T-helper 2 cell (primary cell): ENCODE data around the gene ZNF462.
"Not testable (repeated sequence)": the region's sequence is repeated elsewhere in the genome, so short reads cannot be mapped to it uniquely, and the experiment has no call there.

Source experiments
- DNase-seq, 5 experiments: peaks; one replicate each; pipeline versions ENCODE4 v3.0.0 to v3.0.0-alpha.2; 2012 to 2022
- total RNA-seq, 2 donors: gene quantifications; one replicate each; lab custom pipeline; 2026; lab: John Stamatoyannopoulos, UW

Gene ZNF462, protein sequence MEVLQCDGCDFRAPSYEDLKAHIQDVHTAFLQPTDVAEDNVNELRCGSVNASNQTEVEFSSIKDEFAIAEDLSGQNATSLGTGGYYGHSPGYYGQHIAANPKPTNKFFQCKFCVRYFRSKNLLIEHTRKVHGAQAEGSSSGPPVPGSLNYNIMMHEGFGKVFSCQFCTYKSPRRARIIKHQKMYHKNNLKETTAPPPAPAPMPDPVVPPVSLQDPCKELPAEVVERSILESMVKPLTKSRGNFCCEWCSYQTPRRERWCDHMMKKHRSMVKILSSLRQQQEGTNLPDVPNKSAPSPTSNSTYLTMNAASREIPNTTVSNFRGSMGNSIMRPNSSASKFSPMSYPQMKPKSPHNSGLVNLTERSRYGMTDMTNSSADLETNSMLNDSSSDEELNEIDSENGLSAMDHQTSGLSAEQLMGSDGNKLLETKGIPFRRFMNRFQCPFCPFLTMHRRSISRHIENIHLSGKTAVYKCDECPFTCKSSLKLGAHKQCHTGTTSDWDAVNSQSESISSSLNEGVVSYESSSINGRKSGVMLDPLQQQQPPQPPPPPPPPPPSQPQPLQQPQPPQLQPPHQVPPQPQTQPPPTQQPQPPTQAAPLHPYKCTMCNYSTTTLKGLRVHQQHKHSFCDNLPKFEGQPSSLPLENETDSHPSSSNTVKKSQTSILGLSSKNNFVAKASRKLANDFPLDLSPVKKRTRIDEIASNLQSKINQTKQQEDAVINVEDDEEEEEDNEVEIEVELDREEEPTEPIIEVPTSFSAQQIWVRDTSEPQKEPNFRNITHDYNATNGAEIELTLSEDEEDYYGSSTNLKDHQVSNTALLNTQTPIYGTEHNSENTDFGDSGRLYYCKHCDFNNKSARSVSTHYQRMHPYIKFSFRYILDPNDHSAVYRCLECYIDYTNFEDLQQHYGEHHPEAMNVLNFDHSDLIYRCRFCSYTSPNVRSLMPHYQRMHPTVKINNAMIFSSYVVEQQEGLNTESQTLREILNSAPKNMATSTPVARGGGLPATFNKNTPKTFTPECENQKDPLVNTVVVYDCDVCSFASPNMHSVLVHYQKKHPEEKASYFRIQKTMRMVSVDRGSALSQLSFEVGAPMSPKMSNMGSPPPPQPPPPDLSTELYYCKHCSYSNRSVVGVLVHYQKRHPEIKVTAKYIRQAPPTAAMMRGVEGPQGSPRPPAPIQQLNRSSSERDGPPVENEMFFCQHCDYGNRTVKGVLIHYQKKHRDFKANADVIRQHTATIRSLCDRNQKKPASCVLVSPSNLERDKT (N-terminal part only)
- 2.5 to 3.3 reads per million in 2 donors for total RNA-seq

GRCh38 chr9:106862821-106863720 is at the start of gene ZNF462:
ZNF462 (plus strand) TSS chr9:106863166; CDS start chr9:106923384, 60,218 bp downstream.
- no peak for DNase-seq

DNA sequence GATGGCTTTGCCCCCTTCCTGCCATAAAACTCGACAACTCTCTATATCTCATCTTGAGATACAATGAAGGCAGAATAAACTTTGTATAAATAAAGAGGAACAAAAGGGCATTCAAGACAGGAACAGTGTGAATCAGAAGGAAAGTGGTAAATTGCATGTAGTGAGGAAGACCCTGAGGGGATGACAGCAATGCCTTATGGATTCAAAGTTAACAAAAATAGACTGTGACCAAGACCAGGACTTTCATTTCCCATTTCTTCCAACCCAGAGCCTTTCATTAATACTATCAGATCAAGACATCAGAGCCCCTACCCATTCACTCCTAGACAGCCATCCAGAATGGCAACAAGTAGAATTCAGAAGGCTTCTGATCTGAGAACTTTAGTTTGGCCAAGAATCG is 46.4 kb upstream of the ZNF462 start:
- no peak for DNase-seq

DNA sequence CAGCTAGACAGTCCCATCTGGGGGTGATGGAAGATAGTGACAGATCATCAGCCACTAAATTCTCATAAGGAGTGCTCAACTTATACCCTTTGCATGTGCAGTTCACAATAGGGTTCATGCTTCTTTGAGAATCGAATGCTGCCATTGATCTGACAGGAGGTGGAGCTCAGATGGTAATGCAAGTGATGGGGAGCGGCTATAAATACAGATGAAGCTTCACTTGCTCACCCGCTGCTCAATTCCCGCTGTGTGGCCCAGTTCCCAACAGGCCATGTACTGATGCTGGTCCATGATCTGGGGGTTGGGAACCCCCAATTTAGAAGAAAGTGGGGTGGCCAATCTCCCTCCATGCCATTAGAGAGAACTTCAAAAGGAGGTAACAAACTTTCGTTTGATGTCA is 44.9 kb upstream of the ZNF462 start:
- DNase-seq = no peak

- DNase-seq = no peak
Observed at GRCh38 chr9:106820866-106821265, 42.1 kb upstream of the ZNF462 start.

- no peak for DNase-seq
Observed at GRCh38 chr9:106828070-106828469, 34.9 kb upstream of the ZNF462 start.

- no peak for DNase-seq
Observed at GRCh38 chr9:106828965-106829364, 34.0 kb upstream of the ZNF462 start.

GRCh38 chr9:106829666-106830408 is 33.1 kb upstream of the ZNF462 start:
- DNase-seq = no peak

DNA sequence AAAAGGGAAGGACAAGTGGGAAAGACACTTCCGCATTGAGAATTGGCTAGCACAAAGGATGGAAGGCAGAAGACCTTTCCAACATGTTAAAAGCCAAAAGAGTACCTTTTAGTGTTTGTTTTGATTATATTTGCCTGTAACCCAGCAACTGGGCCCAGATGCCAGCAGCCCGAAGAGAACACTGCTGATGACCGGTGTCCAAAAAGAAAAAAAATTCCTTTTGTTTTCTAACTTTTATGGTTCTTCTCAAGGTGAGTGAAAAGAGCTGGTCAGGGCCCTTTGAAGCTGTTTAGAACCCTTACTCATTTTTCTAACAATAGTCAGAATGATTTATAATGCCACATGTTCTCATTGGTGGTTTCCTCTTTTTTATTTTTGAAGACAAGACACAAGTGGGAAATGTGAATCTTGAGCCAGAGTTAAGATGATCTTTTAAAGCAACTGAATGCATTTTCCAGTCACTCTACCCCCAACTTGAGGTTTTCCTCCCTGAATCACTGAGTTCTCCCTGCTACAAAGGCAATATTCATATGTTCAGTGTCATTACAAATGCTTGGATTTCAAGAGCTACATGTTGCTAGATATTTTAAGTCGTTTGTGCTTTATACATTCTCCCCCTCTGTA is 32.3 kb upstream of the ZNF462 start:
- DNase-seq = no peak

DNA sequence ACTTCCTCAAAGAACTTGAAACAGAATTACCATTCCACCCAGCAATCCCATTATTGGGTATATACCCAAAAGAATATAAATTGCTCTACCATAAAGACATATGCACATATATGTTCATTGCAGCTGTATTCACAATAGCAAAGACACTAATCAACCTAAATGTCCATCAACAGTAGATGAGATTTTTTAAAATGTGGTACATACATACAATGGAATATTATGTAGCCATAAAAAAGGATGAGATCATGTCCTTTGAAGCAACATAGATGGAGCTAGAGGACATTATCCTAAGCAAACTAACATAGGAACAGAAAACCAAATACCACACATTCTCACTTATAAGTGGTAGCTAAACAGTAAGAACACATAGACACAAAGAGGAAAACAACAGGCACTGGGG is 28.1 kb upstream of the ZNF462 start:
- no peak for DNase-seq

GRCh38 chr9:106835840-106836239 is 27.1 kb upstream of the ZNF462 start:
- no peak for DNase-seq

DNA sequence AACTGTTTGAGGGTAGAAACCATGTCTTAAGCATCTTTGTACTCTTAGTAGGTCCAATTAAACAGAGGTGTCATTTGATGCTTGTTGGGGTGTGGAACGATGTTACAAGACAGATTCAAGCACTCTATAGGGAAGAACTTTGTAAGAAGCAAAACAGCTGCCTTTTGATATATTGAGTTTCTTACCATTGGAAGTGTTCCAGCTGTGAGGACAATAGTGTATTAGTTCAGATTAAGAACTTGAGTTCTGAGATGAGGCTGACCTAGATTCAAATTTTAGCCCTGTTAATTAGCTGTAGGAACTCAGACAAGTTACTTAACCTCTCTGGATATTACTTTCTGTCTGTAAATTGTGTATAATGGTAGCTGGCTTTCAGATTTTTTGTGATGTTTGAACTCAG is 19.6 kb upstream of the ZNF462 start:
- no peak for DNase-seq

- DNase-seq = no peak
Observed at GRCh38 chr9:106846307-106846706, 16.7 kb upstream of the ZNF462 start.

DNA sequence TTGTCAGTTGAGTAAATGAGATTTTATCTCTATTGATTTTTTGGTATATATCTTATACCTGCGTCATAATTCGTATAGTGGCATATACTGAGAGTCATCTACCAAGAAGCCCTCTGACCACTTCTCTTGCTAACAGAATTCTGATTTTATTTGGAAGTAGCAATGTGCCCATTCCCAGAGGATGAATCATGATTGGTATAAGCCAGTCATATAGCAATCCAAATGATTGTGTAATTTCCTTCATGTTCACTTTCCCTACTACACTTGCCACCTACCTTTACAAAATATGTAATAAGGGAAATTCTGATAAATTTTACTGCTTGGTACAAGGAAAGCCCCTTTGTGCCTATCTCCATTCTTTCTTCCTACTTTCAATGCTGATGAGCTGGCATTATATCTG is 16.1 kb upstream of the ZNF462 start:
- DNase-seq = no peak

DNA sequence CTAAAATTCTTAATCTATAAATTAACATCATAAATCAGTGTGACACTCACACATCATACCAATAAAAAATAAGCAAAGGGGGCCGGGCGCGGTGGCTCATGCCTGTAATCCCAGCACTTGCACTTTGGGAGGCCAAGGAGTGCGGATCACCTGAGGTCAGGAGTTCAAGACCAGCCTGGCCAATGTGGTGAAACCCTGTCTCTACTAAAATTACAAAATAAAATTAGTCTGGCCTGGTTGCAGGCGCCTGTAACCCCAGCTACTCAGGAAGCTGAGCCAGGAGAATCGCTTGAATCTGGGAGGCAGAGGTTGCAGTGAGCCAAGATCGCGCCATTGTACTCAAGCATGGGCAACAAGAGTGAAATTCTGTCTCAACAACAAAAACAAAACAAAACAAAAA is 11.3 kb upstream of the ZNF462 start:
- DNase-seq = not testable (repeated sequence)

DNA sequence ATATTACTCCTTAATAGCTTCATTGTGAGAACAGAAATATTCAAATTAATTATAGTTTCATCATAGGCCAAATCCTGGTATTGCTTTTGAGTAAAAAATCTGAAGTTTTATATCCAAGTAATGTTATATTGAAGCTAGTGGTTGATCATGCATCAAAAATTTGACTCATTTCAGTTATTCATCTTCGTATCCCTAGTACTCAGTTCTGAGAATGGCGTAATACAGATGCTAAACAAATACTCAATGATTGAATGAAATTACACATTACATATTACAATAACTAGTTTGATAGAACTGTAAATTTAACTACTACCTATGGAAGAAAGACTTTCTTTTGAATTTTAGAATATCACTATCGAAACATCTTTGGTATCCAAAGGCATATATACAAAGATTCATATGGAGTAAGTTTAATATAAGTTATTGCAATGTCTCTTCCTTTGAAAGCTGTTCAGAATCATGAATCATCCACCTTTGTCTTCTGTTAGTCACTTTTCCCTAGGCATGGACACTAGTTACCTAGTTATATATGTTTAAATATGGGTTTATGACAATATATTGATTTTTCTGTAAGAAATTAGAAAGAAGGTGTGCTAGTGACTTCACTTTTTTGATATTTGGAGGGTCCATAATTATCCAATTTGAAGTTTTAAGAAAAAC is 5.0 kb upstream of the ZNF462 start:
- DNase-seq = no peak

DNA sequence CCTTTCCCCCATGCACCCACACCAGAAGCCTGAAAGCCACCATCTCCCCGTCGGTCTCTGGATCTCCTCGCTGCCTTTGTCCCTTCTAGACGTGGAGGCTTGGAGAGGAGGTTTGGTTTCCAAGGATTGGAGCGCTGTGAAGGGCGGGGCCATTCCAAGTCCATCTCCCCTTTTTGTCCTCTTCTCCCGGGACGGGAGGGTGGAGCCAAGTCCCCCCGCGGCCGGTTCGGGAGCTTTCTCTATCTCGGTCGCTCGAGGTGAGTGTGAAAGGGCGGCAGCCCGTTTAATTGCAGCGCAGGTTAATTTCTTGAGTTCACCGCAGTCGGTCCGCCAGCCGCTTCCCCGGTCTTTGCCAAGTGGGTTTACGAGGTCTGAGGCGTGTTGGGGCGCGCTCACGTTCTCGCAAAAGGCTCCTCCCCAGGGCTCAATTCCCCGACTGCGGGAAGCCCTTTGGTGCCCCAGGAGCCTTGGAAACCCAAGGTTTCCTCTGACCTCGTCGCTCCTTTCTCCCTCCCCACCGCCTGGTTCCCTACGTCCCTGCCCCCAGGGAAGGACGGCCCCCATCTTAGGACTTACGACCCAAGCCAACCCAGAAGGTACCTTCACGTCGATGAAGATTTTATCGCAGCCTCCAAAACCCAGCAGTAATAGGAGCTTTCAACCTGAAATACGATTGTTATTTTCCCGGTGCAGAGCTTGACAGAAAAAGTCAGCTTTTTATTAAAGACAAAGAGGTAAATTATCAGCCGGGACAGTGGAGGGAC is 2.8 kb upstream of the ZNF462 start:
- DNase-seq = no peak

DNA sequence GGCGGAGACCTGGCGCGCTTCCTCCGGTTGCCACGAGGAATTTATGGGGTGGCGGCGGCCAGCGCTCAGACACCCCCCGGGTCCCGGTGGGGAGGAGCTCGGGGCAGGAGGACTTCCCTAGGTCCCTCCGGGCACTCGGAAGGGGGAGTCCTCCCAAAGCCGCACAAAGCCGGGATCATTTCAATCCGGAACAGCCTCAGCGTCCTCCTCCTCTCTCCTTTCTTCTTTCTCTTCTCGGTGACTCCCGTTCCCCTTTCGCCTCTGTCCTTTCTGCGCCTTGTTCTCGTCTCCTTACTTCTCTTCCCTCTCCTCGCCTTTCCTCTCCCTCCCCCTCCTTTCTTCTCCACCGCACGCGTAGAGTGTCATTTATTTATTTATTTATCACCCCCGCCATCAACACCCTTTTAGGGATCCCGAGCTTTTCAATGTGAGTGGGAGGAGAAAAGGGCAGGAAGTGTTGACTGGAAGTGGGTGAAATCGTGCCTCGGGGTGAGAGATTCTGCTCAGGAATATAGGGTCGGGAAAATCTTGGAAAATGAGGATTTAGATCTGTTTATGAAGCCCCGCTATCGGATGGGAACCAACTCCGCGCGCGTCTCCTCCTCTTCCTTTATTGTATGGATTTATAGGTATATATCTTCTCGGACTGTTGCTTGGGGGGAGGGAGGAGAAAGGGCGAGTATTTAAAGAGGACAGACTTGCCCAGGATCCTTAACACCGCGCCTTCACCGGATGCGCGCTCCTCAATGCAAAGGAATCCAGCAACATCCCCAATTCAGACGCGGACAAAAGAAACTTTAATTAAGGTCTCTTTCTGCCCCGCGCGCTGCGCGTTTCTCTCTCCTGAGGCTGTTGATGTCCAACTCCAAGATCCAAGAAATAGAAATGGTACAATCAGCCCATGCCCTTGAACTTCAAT is 2.0 kb upstream of the ZNF462 start:
- DNase-seq = no peak

- no peak for DNase-seq
Observed at GRCh38 chr9:106861640-106862109, 1.3 kb upstream of the ZNF462 start.
